GM12878 (cell line): ENCODE results near the gene MAGEA11. TPM values are rescaled to one million over a fixed set of nuclear protein-coding genes. Genes with fewer than 3 reads are reported as not detected.
"Not testable (repeated sequence)": the region's sequence is repeated elsewhere in the genome, so short reads cannot be mapped to it uniquely, and the experiment has no call there.

ENCODE experiments used
- ATAC-seq: fragments of 200-7000 bp; cut with Tn5 transposase; 3 replicates; pipeline ENCODE4 v1.9.1; 2020; ENCODE audit warnings: mild to moderate bottlenecking, moderate library complexity
- BruUV-seq: library from RNA; stranded (reverse); fragments of 400-500 nt; replicated peaks from 2 replicates; lab custom pipeline; 2021; lab: Mats Ljungman, UMichigan
- CTCF ChIA-PET: fragments of 300-600 bp; sonication (Branson Sonifier 250); formaldehyde crosslinking; extraction: SDS; loops from one replicate; lab custom pipeline; 2021; ENCODE audit warnings: inconsistent platforms; lab: Yijun Ruan, JAX
- POLR2A ChIA-PET: fragments of 350-600 bp; formaldehyde crosslinking; extraction: SDS; loops from one replicate; lab custom pipeline; 2021; ENCODE audit warnings: inconsistent platforms; lab: Charles Lee
- RAD21 ChIA-PET: fragments of 300-600 bp; sonication (Branson Sonifier 250); formaldehyde crosslinking; loops from one replicate; lab custom pipeline; 2023; ENCODE audit warnings: antibody characterized with exemption; ENCODE audit not compliant: unreplicated experiment; lab: Charles Lee
- SMC1A ChIA-PET: fragments of 300-600 bp; sonication (Branson Sonifier 250); formaldehyde crosslinking; loops from one replicate; lab custom pipeline; 2023; ENCODE audit not compliant: unreplicated experiment, uncharacterized antibody; lab: Charles Lee
- DNase-seq: peaks from one replicate; pipeline ENCODE4 v3.0.0-alpha.2; 2011; ENCODE audit warnings: low read depth, low spot score
- FAIRE-seq: peaks from 3 replicates; lab custom pipeline; 2011; peaks lifted over from hg19 to GRCh38; lab: Jason Lieb, UNC
- H2AFZ ChIP-seq: 2 replicates; pipeline ENCODE4 v1.6.0; 2011; ENCODE audit warnings: low read depth, low read length, control low read depth; ENCODE audit not compliant: control insufficient read depth
- H3K27ac ChIP-seq: 2 replicates; pipeline ENCODE4 v1.5.1; 2011; ENCODE audit warnings: control low read depth; ENCODE audit not compliant: control insufficient read depth, insufficient read depth
- H3K27me3 ChIP-seq, 2 experiments: replicated peaks in 1 of 2; 2 replicates each; pipeline versions ENCODE4 v1.6.0 to v1.6.1; 2011; ENCODE audit warnings: low read length in 1 of 2; ENCODE audit not compliant: control insufficient read depth in 2 of 2, insufficient read depth in 2 of 2
- H3K36me3 ChIP-seq, 2 experiments: 2 replicates each; pipeline ENCODE4 v1.5.1; 2011; ENCODE audit warnings: low read length in 1 of 2; ENCODE audit not compliant: control insufficient read depth in 2 of 2, insufficient read depth in 2 of 2
- H3K4me1 ChIP-seq: 2 replicates; pipeline ENCODE4 v1.6.1; 2011; ENCODE audit warnings: mild to moderate bottlenecking, low read length, moderate library complexity, mixed read lengths; ENCODE audit not compliant: control insufficient read depth, insufficient read depth
- H3K4me2 ChIP-seq: 2 replicates; pipeline ENCODE4 v1.6.0; 2011; ENCODE audit warnings: control low read depth; ENCODE audit not compliant: control insufficient read depth, insufficient read depth
- H3K4me3 ChIP-seq: fragments of 200-600 bp; sonication (generic); 2 replicates; pipeline ENCODE4 v1.5.1; 2016
- H3K79me2 ChIP-seq: 2 replicates; pipeline ENCODE4 v1.6.0; 2011; ENCODE audit warnings: low read length; ENCODE audit not compliant: control insufficient read depth, insufficient read depth
- H3K9ac ChIP-seq: 2 replicates; pipeline ENCODE4 v1.8.0; 2011; ENCODE audit warnings: low read length, control low read depth, mixed read lengths; ENCODE audit not compliant: control insufficient read depth, insufficient read depth
- H3K9me3 ChIP-seq: replicated peaks from 3 replicates; pipeline ENCODE4 v1.5.1; 2011; ENCODE audit warnings: mild to moderate bottlenecking, low read length; ENCODE audit not compliant: control insufficient read depth, insufficient read depth
- H4K20me1 ChIP-seq: 2 replicates; pipeline ENCODE4 v1.6.0; 2011; ENCODE audit not compliant: control insufficient read depth, insufficient read depth
- WGBS: methylation state at CpG from one replicate; pipeline ENCODE4 v1.1.6; 2016; ENCODE audit warnings: low lambda C conversion rate; ENCODE audit not compliant: insufficient replicate concordance, insufficient coverage; ENCODE audit errors: missing lambda C conversion rate; 5-methylcytosine and 5-hydroxymethylcytosine counted together
- in situ Hi-C: fragments of 300-500 bp; cut with MboI; formaldehyde crosslinking; loops from 9 replicates; pipeline ENCODE4 v1.14.3; 2018; ENCODE audit warnings: mixed read lengths
- intact Hi-C: fragments of 100-400 bp; cut with micrococcal nuclease; formaldehyde crosslinking; loops from one replicate; pipeline ENCODE4 v1.14.2; 2022; ENCODE audit not compliant: unreplicated experiment
- polyA plus RNA-seq, 11 experiments: library from polyadenylated mRNA; depleted of rRNA in 4 of 11; unstranded in 6 of 11; stranded (reverse) in 5 of 11; fragments of >200 nt; fragmentation: Nextera tagmentation in 4 of 11; fragmentation: Illumina TruSeq in 1 of 11; extraction: Ambion mirVana in 4 of 11; extraction: Trizol in 1 of 11; gene quantifications; 1 replicate in 1 of 11; 2 replicates in 10 of 11; pipeline versions ENCODE4 v1.2.1 to v1.2.3, GENCODE V29; 2011 to 2016; ENCODE audit warnings: inconsistent platforms in 2 of 11, missing spikeins in 2 of 11, low read depth in 1 of 11
- total RNA-seq, 4 experiments: library from RNA; depleted of rRNA in 3 of 4; stranded (reverse); fragments of >200 nt in 3 of 4; fragmentation: Illumina TruSeq in 1 of 4; extraction: Trizol in 1 of 4; gene quantifications; 2 replicates each; pipeline versions ENCODE4 v1.2.1 to v1.2.3, GENCODE V29; 2013 to 2021

The MAGEA11 gene
- total and polyA plus RNA-seq, 10 of the 15 experiments (the other 5 are each of a cell fraction or from before 2014, with no cell fraction given): 0.07 TPM; not detected in 9

DNA sequence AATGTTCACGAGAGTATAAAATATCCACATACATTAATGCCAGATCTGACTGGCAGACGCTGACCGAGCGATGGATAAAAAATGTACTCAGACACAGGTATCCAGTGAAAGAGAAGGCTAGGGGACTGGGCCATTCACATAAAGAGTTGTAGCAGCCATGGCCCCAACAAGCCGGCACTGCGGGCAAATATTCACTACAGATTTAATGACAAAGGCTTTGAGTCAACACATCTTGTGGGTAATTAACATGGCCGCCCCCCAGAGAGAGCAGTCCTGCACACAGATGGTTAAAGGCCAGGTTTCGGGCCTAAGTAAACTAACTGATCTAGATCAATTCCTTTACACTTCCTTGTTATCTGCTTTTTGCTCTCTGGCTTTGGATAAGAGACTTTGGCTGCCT, 36.3 kb upstream of the MAGEA11 start:
- intact Hi-C loops, in situ Hi-C loops, CTCF ChIA-PET, H4K20me1 ChIP-seq, H3K9me3 ChIP-seq, FAIRE-seq, H3K9ac ChIP-seq, RAD21 ChIA-PET, H3K79me2 ChIP-seq, H2AFZ ChIP-seq, ATAC-seq, SMC1A ChIA-PET, POLR2A ChIA-PET, DNase-seq, H3K27ac ChIP-seq, H3K4me1 ChIP-seq, H3K4me2 ChIP-seq, BruUV-seq, H3K4me3 ChIP-seq, H3K27me3 ChIP-seq, H3K36me3 ChIP-seq: not testable (repeated sequence)
- 83% methylated on average over 1 of the region's 8 CpGs for WGBS

DNA sequence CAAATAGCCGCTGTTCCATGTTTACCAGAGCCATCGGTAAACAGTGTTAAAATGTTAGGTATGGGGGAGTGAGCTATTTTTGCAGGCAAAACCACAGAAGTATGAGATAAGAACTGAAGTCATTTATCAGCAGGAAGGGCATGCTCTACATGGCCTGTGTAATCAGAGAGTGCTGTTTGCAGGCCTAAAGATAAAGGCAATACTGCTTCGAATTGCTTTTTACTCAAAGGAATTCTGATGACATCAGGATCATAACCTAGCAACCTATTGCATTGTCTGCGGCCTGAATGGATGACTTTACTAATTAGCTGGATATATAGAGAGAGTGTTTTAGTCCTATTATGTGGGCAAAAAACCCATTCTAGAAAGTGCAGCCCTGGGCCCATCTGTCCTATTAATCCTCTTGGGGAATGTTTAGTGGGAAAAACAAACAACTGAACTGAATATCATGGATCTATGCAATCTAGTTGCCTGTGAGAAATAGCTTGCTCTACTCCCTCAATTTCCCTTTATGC, 32.6 kb upstream of the MAGEA11 start:
- RAD21 ChIA-PET, BruUV-seq, in situ Hi-C loops: not testable (repeated sequence)

More for the DNA sequence above, 32.6 kb upstream of the MAGEA11 start:
- H3K36me3 ChIP-seq, intact Hi-C loops, CTCF ChIA-PET, ATAC-seq, H2AFZ ChIP-seq, H3K27me3 ChIP-seq, H3K9ac ChIP-seq, H3K9me3 ChIP-seq, H3K4me3 ChIP-seq, H3K4me1 ChIP-seq, H3K27ac ChIP-seq, POLR2A ChIA-PET, H4K20me1 ChIP-seq, SMC1A ChIA-PET, H3K79me2 ChIP-seq, DNase-seq, H3K4me2 ChIP-seq, FAIRE-seq: not testable (repeated sequence)
- WGBS: 4% methylated on average over 2 of the region's 4 CpGs
